ENCODE results near the gene PNCK. TPM values are rescaled to one million over a fixed set of nuclear protein-coding genes. Genes with fewer than 3 reads are reported as not detected.
"Not testable (repeated sequence)": the region's sequence is repeated elsewhere in the genome, so short reads cannot be mapped to it uniquely, and the experiment has no call there.

PNCK gene
- total RNA-seq, 2 experiments from 2014 or later, result 1.0 to 1.2 TPM

DNA sequence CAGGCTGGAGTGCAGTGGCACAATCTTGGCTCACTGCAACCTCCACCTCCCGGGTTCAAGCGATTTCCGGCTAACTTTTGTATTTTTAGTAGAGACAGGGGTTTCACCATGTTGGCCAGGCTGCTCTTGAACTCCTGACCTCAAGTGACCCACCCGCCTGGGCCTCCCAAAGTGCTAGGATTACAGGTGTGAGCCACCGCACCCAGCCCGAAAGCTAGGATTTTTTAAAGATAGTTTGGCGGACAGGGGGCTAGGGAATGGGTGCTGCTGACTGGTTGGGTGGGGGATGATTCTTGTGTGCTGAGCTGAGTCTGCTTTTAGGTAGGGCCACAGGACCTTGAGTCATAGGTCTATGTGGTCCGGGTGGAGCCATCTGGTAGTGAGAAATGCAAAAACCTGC, 9.9 kb upstream of the PNCK start:
- H3K4me3 Mint-ChIP-seq, H3K9me3 Mint-ChIP-seq, H3K36me3 Mint-ChIP-seq, H3K27ac Mint-ChIP-seq, H3K4me1 Mint-ChIP-seq, DNase-seq: not testable (repeated sequence)
- H3K27me3 Mint-ChIP-seq, result peaks cover 12% of the 10 kb centered on the region

DNA sequence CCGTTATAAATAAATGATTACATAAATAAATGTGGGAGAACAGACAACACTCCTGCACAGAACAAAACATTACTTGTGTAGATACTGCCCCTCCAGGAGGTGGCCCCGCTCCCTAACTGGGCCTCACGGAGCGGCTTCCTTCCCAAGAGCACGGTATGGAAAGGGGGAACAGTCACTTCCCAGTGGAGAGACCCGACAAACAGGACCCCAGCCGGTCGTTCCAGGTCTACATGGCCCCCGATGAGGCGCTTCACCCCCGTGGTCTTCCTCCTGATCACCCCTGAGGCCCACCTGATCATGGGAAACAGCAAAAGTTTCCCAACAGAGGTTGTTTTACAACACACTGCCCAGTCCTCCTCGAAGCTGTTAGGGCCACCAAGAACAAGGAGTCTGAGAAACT, 7.6 kb upstream of the PNCK start:
- H3K4me1 Mint-ChIP-seq, result no peaks in the 10 kb centered on the region
- peaks cover 2% of the 10 kb centered on the region for H3K9me3 Mint-ChIP-seq
- peaks cover 3% of the 10 kb centered on the region for H3K27me3 Mint-ChIP-seq
- H3K36me3 Mint-ChIP-seq, result no peaks in the 10 kb centered on the region
- DNase-seq, result no peak
- H3K4me3 Mint-ChIP-seq, result no peak overlapping the region
- H3K27ac Mint-ChIP-seq, result no peak overlapping the region

DNA sequence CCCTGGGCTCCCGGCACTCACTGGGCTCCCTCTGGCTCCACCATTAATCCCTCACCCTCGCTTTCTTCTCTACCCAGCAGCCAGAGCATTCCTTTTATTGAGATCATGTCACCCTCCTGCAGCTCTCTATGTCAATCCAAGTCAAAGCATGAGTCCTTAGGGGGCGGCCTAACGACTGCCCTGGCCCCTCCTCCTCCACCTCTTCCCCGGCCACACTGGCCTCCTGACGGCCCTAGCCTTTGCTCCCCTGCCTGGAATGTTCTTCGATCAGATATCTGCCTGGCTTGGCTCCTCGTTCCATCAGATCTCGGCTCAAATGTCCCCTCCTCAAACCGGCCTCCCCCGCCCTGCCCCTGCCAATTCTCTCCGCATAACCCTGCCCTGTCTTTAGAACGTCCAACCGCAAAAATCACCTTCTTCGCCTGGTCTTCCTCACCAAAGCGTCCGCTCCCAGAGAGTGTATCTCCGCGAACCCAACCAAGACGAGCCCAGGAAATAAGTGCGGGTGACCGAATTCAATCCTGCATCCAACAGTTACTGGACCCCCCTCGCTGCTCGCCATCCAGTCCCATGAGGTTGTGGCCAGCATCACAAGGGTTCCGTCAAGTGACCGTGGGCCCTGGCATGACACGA, 722 bp upstream of the PNCK start:
- H3K36me3 Mint-ChIP-seq, result no peaks in the 10 kb centered on the region
- H3K4me1 Mint-ChIP-seq, result no peaks in the 10 kb centered on the region
- peaks cover 27% of the 10 kb centered on the region for H3K27me3 Mint-ChIP-seq
- no peaks in the 10 kb centered on the region for H3K9me3 Mint-ChIP-seq
- no peak overlapping the region for H3K4me3 Mint-ChIP-seq
- no peak overlapping the region for H3K27ac Mint-ChIP-seq
- DNase-seq, result no peak

GRCh38 chrX:153672531-153673427, 834 bp downstream of the PNCK start:
- H3K4me1 Mint-ChIP-seq, result no peaks in the 10 kb centered on the region
- no peak for DNase-seq
- peak overlapping the region; percentile 37 for H3K4me3 Mint-ChIP-seq
- H3K36me3 Mint-ChIP-seq, result no peaks in the 10 kb centered on the region
- no peaks in the 10 kb centered on the region for H3K9me3 Mint-ChIP-seq
- H3K27ac Mint-ChIP-seq, result no peak overlapping the region
- H3K27me3 Mint-ChIP-seq, result peaks cover 31% of the 10 kb centered on the region

DNA sequence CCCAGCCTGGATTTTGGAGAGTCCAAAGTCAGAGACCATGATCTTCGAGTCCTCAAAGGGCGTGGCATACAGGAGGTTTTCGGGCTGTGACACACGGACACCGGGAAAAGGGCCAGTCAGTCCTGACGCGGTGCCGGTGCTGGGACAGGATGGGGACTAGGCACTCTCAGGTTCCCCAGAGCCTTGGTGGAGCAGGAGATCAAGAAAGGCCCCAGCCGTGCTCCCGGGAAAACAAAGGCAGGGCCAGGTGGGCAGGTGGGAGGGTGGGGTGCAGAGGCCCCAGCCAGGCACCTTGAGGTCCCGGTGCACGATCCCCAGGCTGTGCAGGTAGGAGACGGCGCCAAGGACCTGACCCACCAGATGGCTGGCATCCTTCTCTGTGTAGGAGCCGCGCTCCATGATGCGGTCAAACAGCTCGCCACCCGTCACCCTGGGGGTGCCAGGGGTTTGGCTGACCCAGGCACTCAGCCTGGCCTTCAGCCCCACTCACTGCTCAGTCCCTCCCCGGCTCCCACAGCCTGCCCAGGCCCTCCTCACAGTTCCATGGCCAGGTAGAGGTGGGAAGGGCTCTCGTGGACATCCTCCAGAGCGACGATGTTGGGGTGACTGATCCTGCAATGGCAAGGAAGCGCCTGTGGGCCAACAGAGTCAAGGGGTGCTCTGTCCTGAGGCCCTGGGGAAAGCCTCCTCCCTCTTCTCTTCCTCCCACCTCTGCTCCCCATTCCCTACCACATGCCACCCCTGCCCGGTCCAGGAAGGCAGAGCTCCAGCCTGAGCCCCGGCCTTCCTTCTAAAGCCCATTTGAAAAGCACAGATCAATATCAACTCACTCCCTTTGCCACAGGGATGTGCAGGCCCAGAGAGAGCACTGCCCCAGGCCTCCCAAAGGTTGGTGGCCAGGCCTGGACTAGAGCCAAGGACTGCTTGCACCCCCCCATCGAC, 1.8 kb downstream of the PNCK start:
- H3K27ac Mint-ChIP-seq, result no peak overlapping the region
- H3K9me3 Mint-ChIP-seq, result no peaks in the 10 kb centered on the region

GRCh38 chrX:153670748-153671588, 2.6 kb downstream of the PNCK start:
- H3K27ac Mint-ChIP-seq, result no peak overlapping the region
- H3K9me3 Mint-ChIP-seq, result no peaks in the 10 kb centered on the region
- H3K36me3 Mint-ChIP-seq, result no peaks in the 10 kb centered on the region
- no peak for DNase-seq
- H3K4me1 Mint-ChIP-seq, result no peaks in the 10 kb centered on the region
- H3K4me3 Mint-ChIP-seq, result no peak overlapping the region
- peaks cover 43% of the 10 kb centered on the region for H3K27me3 Mint-ChIP-seq

More for the DNA sequence above, 1.8 kb downstream of the PNCK start:
- H3K36me3 Mint-ChIP-seq, result no peaks in the 10 kb centered on the region
- H3K27me3 Mint-ChIP-seq, result peaks cover 39% of the 10 kb centered on the region
- DNase-seq, result no peak
- no peaks in the 10 kb centered on the region for H3K4me1 Mint-ChIP-seq
- no peak overlapping the region for H3K4me3 Mint-ChIP-seq

GRCh38 chrX:153669901-153670731, 3.5 kb downstream of the PNCK start:
- Mint-ChIP-seq H3K4me3 (no peak overlapping the region), H3K36me3 (no peaks in the 10 kb centered on the region), H3K9me3 (no peaks in the 10 kb centered on the region), H3K27ac (no peak overlapping the region), H3K27me3 (peaks cover 44% of the 10 kb centered on the region), H3K4me1 (no peaks in the 10 kb centered on the region)
- DNase-seq, result no peak

DNA sequence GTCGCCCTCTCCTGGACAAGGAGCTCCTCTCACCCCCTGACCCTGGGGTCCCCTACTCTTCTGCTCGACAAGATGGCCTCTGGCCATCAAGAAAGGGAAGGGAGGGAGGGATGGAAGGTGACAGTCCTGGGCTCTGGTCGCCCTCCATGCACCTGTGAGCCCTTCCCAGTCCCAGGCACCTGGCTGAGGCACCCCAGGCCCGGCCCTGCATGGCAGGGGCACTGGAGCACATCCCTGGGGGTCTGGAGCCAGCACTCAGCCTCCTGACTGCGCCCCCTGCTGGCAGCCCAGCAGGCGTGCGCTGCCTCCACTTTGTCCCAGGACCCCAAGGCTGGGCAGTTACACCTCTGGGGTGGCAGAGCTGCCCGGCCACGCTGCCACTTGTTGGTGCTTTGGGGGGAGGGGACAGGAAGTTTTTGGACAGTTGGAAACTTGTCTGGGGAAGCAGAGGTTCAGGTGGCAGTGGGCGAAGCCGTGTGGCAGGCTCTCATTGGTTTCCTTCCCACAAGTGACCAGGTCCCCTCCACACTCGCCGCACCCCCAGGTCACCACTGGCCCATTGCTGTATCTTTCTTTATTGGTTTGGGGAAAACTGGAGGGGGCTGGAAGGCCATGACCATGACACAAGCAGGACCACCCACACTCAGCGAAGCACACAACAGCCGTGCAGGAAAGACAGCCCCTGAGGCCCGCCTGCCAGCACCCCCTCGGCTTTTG, 4.3 kb downstream of the PNCK start:
- no peak overlapping the region for H3K27ac Mint-ChIP-seq
- H3K9me3 Mint-ChIP-seq, result no peaks in the 10 kb centered on the region
- peaks cover 39% of the 10 kb centered on the region for H3K27me3 Mint-ChIP-seq
- no peak overlapping the region for H3K4me3 Mint-ChIP-seq
- H3K36me3 Mint-ChIP-seq, result no peaks in the 10 kb centered on the region
- H3K4me1 Mint-ChIP-seq, result no peaks in the 10 kb centered on the region
- DNase-seq, result peak; percentile 48

- Mint-ChIP-seq H3K27me3 (peaks cover 36% of the 10 kb centered on the region), H3K9me3 (no peaks in the 10 kb centered on the region), H3K36me3 (no peaks in the 10 kb centered on the region), H3K27ac (no peak overlapping the region), H3K4me1 (no peaks in the 10 kb centered on the region), H3K4me3 (no peak overlapping the region)
- DNase-seq, result no peak
Observed at GRCh38 chrX:153668423-153669173, 5.0 kb downstream of the PNCK start.

GRCh38 chrX:153667956-153668396, 5.6 kb downstream of the PNCK start:
- DNase-seq, result peak; percentile 70
- Mint-ChIP-seq H3K36me3 (no peaks in the 10 kb centered on the region), H3K27ac (no peak overlapping the region), H3K4me1 (no peaks in the 10 kb centered on the region), H3K27me3 (peaks cover 33% of the 10 kb centered on the region), H3K4me3 (peak overlapping the region; percentile 73), H3K9me3 (no peaks in the 10 kb centered on the region)

DNA sequence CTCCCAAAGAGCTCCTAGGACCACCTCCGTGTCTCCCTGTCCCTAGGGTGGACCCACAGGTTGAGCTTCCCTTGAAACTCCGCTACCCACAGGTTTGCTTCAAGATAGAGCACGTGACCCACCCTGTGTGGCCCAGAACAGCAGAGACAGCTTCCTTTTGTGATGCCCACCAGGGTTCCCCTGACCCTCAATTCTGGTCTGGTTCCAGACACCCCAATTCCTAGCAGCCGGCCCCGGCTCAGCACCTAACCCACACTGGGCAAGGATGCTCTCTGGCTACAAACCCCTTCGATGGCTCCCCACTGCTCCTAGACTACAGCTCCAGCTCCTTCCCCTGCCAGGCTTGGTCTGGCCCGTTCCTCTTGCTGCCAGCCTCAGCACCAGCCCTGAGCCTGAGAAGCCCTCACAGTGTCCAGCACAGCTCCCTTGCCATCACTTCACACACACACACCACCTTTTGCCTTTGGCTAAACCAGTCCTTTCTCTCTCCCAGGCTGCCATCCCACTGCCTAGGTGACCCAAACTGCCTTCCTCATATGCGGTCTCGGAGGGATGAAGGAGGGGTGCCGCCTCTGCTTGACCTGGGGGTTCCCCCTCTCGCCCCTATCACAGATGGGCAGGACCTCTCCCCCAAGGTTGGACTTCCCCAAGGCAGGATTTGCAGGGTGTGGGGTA, 6.2 kb downstream of the PNCK start:
- Mint-ChIP-seq H3K9me3 (no peaks in the 10 kb centered on the region), H3K4me1 (no peaks in the 10 kb centered on the region), H3K36me3 (no peaks in the 10 kb centered on the region), H3K27me3 (peaks cover 31% of the 10 kb centered on the region), H3K27ac (no peak overlapping the region), H3K4me3 (peak overlapping the region; percentile 73)
- DNase-seq, result no peak

DNA sequence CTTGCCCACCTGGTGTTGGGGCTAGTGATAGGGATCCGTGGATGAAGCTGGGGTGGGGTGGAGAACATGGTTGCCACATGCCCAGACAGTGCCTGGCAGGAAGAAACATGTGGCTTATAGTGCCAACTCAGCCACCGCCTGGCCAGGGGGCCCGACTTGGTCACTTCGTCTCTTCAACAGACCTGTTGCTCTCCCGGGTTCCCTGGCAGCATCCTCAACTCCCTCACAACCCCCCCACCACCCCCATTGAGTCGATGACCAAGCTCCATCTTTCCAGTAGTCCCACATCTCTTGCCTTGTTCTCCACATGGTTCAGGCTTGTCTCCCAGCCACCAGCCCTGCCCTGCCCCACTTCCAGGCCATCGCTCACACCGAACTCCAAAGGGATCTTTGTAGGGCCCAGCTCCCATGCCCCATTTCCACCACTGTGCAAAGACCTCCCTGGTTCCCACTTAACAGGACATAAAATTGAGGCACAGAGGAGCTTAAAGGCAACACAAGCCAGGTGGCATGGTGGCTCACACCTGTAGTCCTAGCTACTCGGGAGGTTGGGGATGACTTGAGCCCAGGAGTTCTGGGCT, 7.8 kb downstream of the PNCK start:
- no peak overlapping the region for H3K4me3 Mint-ChIP-seq
- H3K27me3 Mint-ChIP-seq, result peaks cover 44% of the 10 kb centered on the region
- DNase-seq, result no peak
- no peak overlapping the region for H3K27ac Mint-ChIP-seq
- H3K4me1 Mint-ChIP-seq, result no peaks in the 10 kb centered on the region
- no peaks in the 10 kb centered on the region for H3K9me3 Mint-ChIP-seq
- no peaks in the 10 kb centered on the region for H3K36me3 Mint-ChIP-seq
